ENCODE measurements around the gene PLA2G2D.

The PLA2G2D gene

GRCh38 chr1:20093303-20093702 lies 26.0 kb downstream of the PLA2G2D start:
- no peak overlapping the region for H3K4me3 ChIP-seq (ENCODE audit: control insufficient read depth, low read depth, low read length)
- TF ChIP-seq CTCF (conservative IDR thresholded peaks at IDR 0.05; ENCODE audit: control insufficient read depth, insufficient read depth, low read depth, low read length), result no peak
- no peak for DNase-seq (ENCODE audit: low read depth)

GRCh38 chr1:20090641-20091040 lies 28.7 kb downstream of the PLA2G2D start:
- H3K4me3 ChIP-seq (ENCODE audit: control insufficient read depth, low read depth, low read length), result no peak overlapping the region
- no peak for DNase-seq (ENCODE audit: low read depth)
- no peak for TF ChIP-seq CTCF (conservative IDR thresholded peaks at IDR 0.05; ENCODE audit: control insufficient read depth, insufficient read depth, low read depth, low read length)

GRCh38 chr1:20090119-20090518 lies 29.2 kb downstream of the PLA2G2D start:
- TF ChIP-seq CTCF (conservative IDR thresholded peaks at IDR 0.05; ENCODE audit: control insufficient read depth, insufficient read depth, low read depth, low read length), result no peak
- DNase-seq (ENCODE audit: low read depth), result no peak
- no peak overlapping the region for H3K4me3 ChIP-seq (ENCODE audit: control insufficient read depth, low read depth, low read length)

GRCh38 chr1:20089328-20090077 lies 29.8 kb downstream of the PLA2G2D start:
- no peak overlapping the region for H3K4me3 ChIP-seq (ENCODE audit: control insufficient read depth, low read depth, low read length)
- DNase-seq (ENCODE audit: low read depth), result no peak
- TF ChIP-seq CTCF (conservative IDR thresholded peaks at IDR 0.05; ENCODE audit: control insufficient read depth, insufficient read depth, low read depth, low read length), result no peak

- no peak overlapping the region for H3K4me3 ChIP-seq (ENCODE audit: control insufficient read depth, low read depth, low read length)
- peak; percentile 2 for TF ChIP-seq CTCF (conservative IDR thresholded peaks at IDR 0.05; ENCODE audit: control insufficient read depth, insufficient read depth, low read depth, low read length)
- DNase-seq (ENCODE audit: low read depth), result no peak
Observed at GRCh38 chr1:20087668-20088067, 31.7 kb downstream of the PLA2G2D start.

GRCh38 chr1:20086800-20087199 lies 32.5 kb downstream of the PLA2G2D start:
- DNase-seq (ENCODE audit: low read depth), result peak; percentile 19
- TF ChIP-seq CTCF (conservative IDR thresholded peaks at IDR 0.05; ENCODE audit: control insufficient read depth, insufficient read depth, low read depth, low read length), result no peak
- H3K4me3 ChIP-seq (ENCODE audit: control insufficient read depth, low read depth, low read length), result no peak overlapping the region
